Gastroesophageal sphincter (tissue), 4 donors: ENCODE measurements around the gene GPALPP1. TPM values are rescaled to one million over a fixed set of nuclear protein-coding genes. Genes with fewer than 3 reads are reported as not detected.

ENCODE experiments used
- ATAC-seq: fragments of 150-250 bp; one replicate; pipeline ENCODE4 v1.9.1; 2016; ENCODE audit warnings: mild to moderate bottlenecking, moderate library complexity
- H3K27ac ChIP-seq, 4 donors: fragments of 200-600 bp; sonication (generic) in 3 of 4; 1 replicate in 3 of 4; 2 replicates in 1 of 4; pipeline ENCODE4 v1.5.1; 2016 to 2019
- H3K27me3 ChIP-seq: fragments of 200-600 bp; sonication (generic); one replicate; pipeline ENCODE4 v1.5.1; 2019
- H3K36me3 ChIP-seq, 2 donors: fragments of 200-600 bp; sonication (generic); one replicate each; pipeline ENCODE4 v1.5.1; 2019; ENCODE audit warnings: control low read depth in 1 of 2
- H3K4me1 ChIP-seq, 3 donors: fragments of 200-600 bp; sonication (generic); 1 replicate in 2 of 3; 2 replicates in 1 of 3; pipeline ENCODE4 v1.5.1; 2016 to 2019; ENCODE audit warnings: control low read depth in 2 of 3
- H3K4me3 ChIP-seq, 2 donors: fragments of 200-600 bp; sonication (generic); one replicate each; pipeline ENCODE4 v1.5.1; 2019; ENCODE audit warnings: mild to moderate bottlenecking in 1 of 2, moderate library complexity in 1 of 2
- H3K9me3 ChIP-seq, 3 donors: fragments of 200-600 bp; sonication (generic); one replicate each; pipeline ENCODE4 v1.5.1; 2017 to 2019; ENCODE audit warnings: control low read depth in 2 of 3
- CTCF ChIP-seq, 4 experiments: fragments of 200-600 bp in 2 of 4; fragments of 450-650 bp in 2 of 4; sonication (generic) in 1 of 4; IDR thresholded peaks; one replicate each; pipeline ENCODE4 v1.5.1; 2017 to 2019; ENCODE audit warnings: antibody characterized with exemption in 4 of 4, mild to moderate bottlenecking in 2 of 4, moderate library complexity in 2 of 4
- EP300 ChIP-seq: sonication (generic); formaldehyde crosslinking; IDR thresholded peaks from one replicate; pipeline ENCODE4 v1.6.1; 2017; ENCODE audit warnings: antibody characterized with exemption, mild to moderate bottlenecking
- POLR2A ChIP-seq, 2 donors: fragments of 450-650 bp; IDR thresholded peaks; one replicate each; pipeline ENCODE4 v1.6.1; 2017; ENCODE audit warnings: antibody characterized with exemption in 2 of 2, mild to moderate bottlenecking in 2 of 2, moderate library complexity in 1 of 2
- POLR2AphosphoS5 ChIP-seq: sonication (generic); formaldehyde crosslinking; IDR thresholded peaks from one replicate; pipeline ENCODE4 v1.6.1; 2017; ENCODE audit warnings: antibody characterized with exemption
- WGBS, 2 donors: methylation state at CpG; one replicate each; pipeline ENCODE4 v1.1.5; 2018; ENCODE audit warnings: low coverage in 1 of 2; 5-methylcytosine and 5-hydroxymethylcytosine counted together
- total RNA-seq, 4 donors: library from RNA; depleted of rRNA; stranded (reverse); fragments of >200 nt; gene quantifications; one replicate each; pipeline ENCODE4 v1.1.0, GENCODE V29; 2016

GPALPP1 gene
- total RNA-seq, 4 donors from 2014 or later, result 25.8 to 32.7 (median 26.4) TPM

- Histone ChIP-seq H3K27ac (no peak overlapping the region), H3K36me3 (no peaks in the 10 kb centered on the region), H3K27me3 (no peaks in the 10 kb centered on the region), H3K4me3 (no peak overlapping the region), H3K9me3 (no peaks in the 10 kb centered on the region), H3K4me1 (no peaks in the 10 kb centered on the region)
- no peak for TF ChIP-seq CTCF (IDR thresholded peaks at IDR 0.05)
- TF ChIP-seq EP300, result no peak
- TF ChIP-seq POLR2A (IDR thresholded peaks at IDR 0.05), result no peak
- TF ChIP-seq POLR2AphosphoS5, result no peak
- 90 to 93% methylated on average over 5 to 6 of the region's 6 CpGs for WGBS, 2 donors
- ATAC-seq, result no peak
These were observed 75.6 kb downstream of the GPALPP1 start for GRCh38 chr13:45064889-45065288.

GRCh38 chr13:45068036-45069001, 79.0 kb downstream of the GPALPP1 start:
- no peak overlapping the region for H3K4me3 ChIP-seq
- no peak for TF ChIP-seq EP300
- TF ChIP-seq POLR2AphosphoS5, result no peak
- TF ChIP-seq CTCF (IDR thresholded peaks at IDR 0.05), result no peak
- TF ChIP-seq POLR2A (IDR thresholded peaks at IDR 0.05), result no peak
- WGBS, 2 donors, result 65 to 66% methylated on average over 5 of the region's 5 CpGs
- no peaks in the 10 kb centered on the region for H3K9me3 ChIP-seq
- no peak overlapping the region for H3K27ac ChIP-seq
- H3K4me1 ChIP-seq, result no peaks in the 10 kb centered on the region
- no peaks in the 10 kb centered on the region for H3K36me3 ChIP-seq
- peaks cover 9% of the 10 kb centered on the region for H3K27me3 ChIP-seq
- no peak for ATAC-seq

GRCh38 chr13:45073809-45074208, 84.5 kb downstream of the GPALPP1 start:
- WGBS, 2 donors, result 67 to 81% methylated on average over 3 to 4 of the region's 4 CpGs
- H3K27ac ChIP-seq, result no peak overlapping the region
- H3K4me3 ChIP-seq, result no peak overlapping the region
- peaks cover 9% of the 10 kb centered on the region for H3K27me3 ChIP-seq
- H3K9me3 ChIP-seq, result no peaks in the 10 kb centered on the region
- no peaks in the 10 kb centered on the region for H3K4me1 ChIP-seq
- TF ChIP-seq CTCF (IDR thresholded peaks at IDR 0.05), result no peak
- no peak for TF ChIP-seq EP300
- TF ChIP-seq POLR2A (IDR thresholded peaks at IDR 0.05), result no peak
- no peak for TF ChIP-seq POLR2AphosphoS5
- no peak for ATAC-seq
- H3K36me3 ChIP-seq, result no peaks in the 10 kb centered on the region

GRCh38 chr13:45074721-45075120, 85.4 kb downstream of the GPALPP1 start:
- ATAC-seq, result no peak
- no peak overlapping the region for H3K4me3 ChIP-seq
- WGBS, 2 donors, result 60 to 91% methylated on average over 5 to 6 of the region's 6 CpGs
- no peaks in the 10 kb centered on the region for H3K9me3 ChIP-seq
- H3K27ac ChIP-seq, result no peak overlapping the region
- peaks cover 9% of the 10 kb centered on the region for H3K27me3 ChIP-seq
- no peaks in the 10 kb centered on the region for H3K4me1 ChIP-seq
- no peak for TF ChIP-seq POLR2AphosphoS5
- TF ChIP-seq CTCF (IDR thresholded peaks at IDR 0.05), result no peak
- TF ChIP-seq POLR2A (IDR thresholded peaks at IDR 0.05), result no peak
- H3K36me3 ChIP-seq, result no peaks in the 10 kb centered on the region

- 63 to 78% methylated on average over 1 of the region's 1 CpG for WGBS, 2 donors
- no peak for ATAC-seq
- Histone ChIP-seq H3K27ac (no peak overlapping the region), H3K4me3 (no peak overlapping the region), H3K9me3 (no peaks in the 10 kb centered on the region), H3K4me1 (no peaks in the 10 kb centered on the region), H3K36me3 (no peaks in the 10 kb centered on the region), H3K27me3 (no peaks in the 10 kb centered on the region)
- no peak for TF ChIP-seq POLR2AphosphoS5
- no peak for TF ChIP-seq CTCF (IDR thresholded peaks at IDR 0.05)
- TF ChIP-seq EP300, result no peak
- no peak for TF ChIP-seq POLR2A (IDR thresholded peaks at IDR 0.05)
These were observed 88.7 kb downstream of the GPALPP1 start for GRCh38 chr13:45078003-45078402.
